Measurements from ENCODE around the gene TUNAR. TPM values are rescaled to one million over a fixed set of nuclear protein-coding genes. Genes with fewer than 3 reads are reported as not detected.

Gene TUNAR
- total and polyA plus RNA-seq, 9 of the 15 experiments (the other 6 are each of a cell fraction or from before 2014, with no cell fraction given), result not detected

DNA sequence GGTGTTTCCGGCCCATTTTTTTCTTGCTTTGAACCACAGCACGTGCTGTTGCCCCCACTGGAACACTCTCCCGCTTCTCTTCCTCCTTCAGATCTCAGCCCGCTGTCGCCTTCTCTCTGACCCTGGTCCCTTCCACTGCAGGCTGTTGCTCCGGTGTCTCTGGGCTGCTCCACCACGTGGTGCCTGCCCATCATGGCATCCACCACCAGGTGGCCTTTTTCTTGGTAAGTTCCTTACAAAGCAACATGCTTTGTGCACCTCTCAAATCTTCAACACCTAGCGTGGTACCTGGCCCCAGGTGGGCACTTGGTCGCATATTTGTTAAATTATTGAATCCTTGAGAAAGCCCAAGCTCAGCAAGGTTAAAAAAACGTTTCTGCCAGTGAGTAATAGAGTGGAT lies 19.1 kb downstream of the TUNAR start:
- H3K9me1 ChIP-seq (ENCODE audit: control insufficient read depth, insufficient read depth, low read length), result no peaks in the 10 kb centered on the region
- peaks cover 0 to 16% of the 10 kb centered on the region in 2 experiments; a peak in 3 of 5 replicates for H3K27me3 ChIP-seq (ENCODE audit: control insufficient read depth in 2 of 2, insufficient read depth in 2 of 2, low read length in 2 of 2)
- H3K79me2 ChIP-seq (ENCODE audit: control insufficient read depth, insufficient read depth, low read length), result no peaks in the 10 kb centered on the region
- intact Hi-C loops (cut with micrococcal nuclease) (no loop called here), in situ Hi-C loops (cut with MboI) (no loop called here)
- H3K4me1 ChIP-seq (replicated peaks in 1 of 2; ENCODE audit: control insufficient read depth in 2 of 2, insufficient read depth in 2 of 2, low read length in 2 of 2), result no peaks in the 10 kb centered on the region
- CTCF ChIA-PET (ENCODE audit: low intra/inter-chr PET ratio), result no interaction called here
- DNase-seq (ENCODE audit: extremely low read depth in 1 of 4, low spot score in 3 of 4) (peak; percentile 20 to 39 (median 32)), ATAC-seq (peak; percentile 80), FAIRE-seq (no peak)
- H4K20me1 ChIP-seq (replicated peaks; ENCODE audit: control insufficient read depth, insufficient read depth, low read length), result no peaks in the 10 kb centered on the region; the same call in 1 of the 2 replicates
- no peak overlapping the region for H2AFZ ChIP-seq (ENCODE audit: low read depth, low read length)
- no peak overlapping the region for H3K27ac ChIP-seq (ENCODE audit: extremely low read depth, low read depth, low read length)
- 0% methylated on average over 9 of the region's 10 CpGs for WGBS (ENCODE audit: insufficient coverage, low coverage, missing lambda C conversion rate)
- no peaks in the 10 kb centered on the region for H3K36me3 ChIP-seq (ENCODE audit: control insufficient read depth, insufficient read depth, low read length)
- POLR2A ChIA-PET, result interaction anchor here (1.0 kb wide), 1 partner anchor 17 kb away, joined by 3 read pairs; no protein-coding TSS in a partner anchor
- no TSS peak for BruUV-seq (replicated peaks)
- no peak overlapping the region for H3K4me3 ChIP-seq
- no peak overlapping the region for H3K4me2 ChIP-seq (ENCODE audit: insufficient read depth, low read length)
- no peak overlapping the region for H3K9ac ChIP-seq (ENCODE audit: insufficient read depth in 1 of 2, low read depth in 2 of 2, low read length in 2 of 2)
- no peaks in the 10 kb centered on the region for H3K9me3 ChIP-seq (replicated peaks; ENCODE audit: control insufficient read depth, insufficient read depth, low read depth, low read length)
- 0 out of 4 replicates have a peak, but pooled peaks of 1 of the 2 experiments have one; percentile 5 for TF ChIP-seq RAD21 (CRISPR knock-in tag; conservative IDR thresholded peaks at IDR 0.05 in 1 of 2, IDR thresholded peaks at IDR 0.05 in 1 of 2)
- TF ChIP-seq, protein P1, sequence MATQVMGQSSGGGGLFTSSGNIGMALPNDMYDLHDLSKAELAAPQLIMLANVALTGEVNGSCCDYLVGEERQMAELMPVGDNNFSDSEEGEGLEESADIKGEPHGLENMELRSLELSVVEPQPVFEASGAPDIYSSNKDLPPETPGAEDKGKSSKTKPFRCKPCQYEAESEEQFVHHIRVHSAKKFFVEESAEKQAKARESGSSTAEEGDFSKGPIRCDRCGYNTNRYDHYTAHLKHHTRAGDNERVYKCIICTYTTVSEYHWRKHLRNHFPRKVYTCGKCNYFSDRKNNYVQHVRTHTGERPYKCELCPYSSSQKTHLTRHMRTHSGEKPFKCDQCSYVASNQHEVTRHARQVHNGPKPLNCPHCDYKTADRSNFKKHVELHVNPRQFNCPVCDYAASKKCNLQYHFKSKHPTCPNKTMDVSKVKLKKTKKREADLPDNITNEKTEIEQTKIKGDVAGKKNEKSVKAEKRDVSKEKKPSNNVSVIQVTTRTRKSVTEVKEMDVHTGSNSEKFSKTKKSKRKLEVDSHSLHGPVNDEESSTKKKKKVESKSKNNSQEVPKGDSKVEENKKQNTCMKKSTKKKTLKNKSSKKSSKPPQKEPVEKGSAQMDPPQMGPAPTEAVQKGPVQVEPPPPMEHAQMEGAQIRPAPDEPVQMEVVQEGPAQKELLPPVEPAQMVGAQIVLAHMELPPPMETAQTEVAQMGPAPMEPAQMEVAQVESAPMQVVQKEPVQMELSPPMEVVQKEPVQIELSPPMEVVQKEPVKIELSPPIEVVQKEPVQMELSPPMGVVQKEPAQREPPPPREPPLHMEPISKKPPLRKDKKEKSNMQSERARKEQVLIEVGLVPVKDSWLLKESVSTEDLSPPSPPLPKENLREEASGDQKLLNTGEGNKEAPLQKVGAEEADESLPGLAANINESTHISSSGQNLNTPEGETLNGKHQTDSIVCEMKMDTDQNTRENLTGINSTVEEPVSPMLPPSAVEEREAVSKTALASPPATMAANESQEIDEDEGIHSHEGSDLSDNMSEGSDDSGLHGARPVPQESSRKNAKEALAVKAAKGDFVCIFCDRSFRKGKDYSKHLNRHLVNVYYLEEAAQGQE (IDR thresholded peaks at IDR 0.05; ENCODE audit: borderline replicate concordance), result no peak
- TF ChIP-seq, protein P1 (CRISPR knock-in tag; IDR thresholded peaks at IDR 0.05; ENCODE audit: low read depth), result no peak
- no peak for TF ChIP-seq NFXL1 (CRISPR knock-in tag; IDR thresholded peaks at IDR 0.05)
- TF ChIP-seq, protein P2, sequence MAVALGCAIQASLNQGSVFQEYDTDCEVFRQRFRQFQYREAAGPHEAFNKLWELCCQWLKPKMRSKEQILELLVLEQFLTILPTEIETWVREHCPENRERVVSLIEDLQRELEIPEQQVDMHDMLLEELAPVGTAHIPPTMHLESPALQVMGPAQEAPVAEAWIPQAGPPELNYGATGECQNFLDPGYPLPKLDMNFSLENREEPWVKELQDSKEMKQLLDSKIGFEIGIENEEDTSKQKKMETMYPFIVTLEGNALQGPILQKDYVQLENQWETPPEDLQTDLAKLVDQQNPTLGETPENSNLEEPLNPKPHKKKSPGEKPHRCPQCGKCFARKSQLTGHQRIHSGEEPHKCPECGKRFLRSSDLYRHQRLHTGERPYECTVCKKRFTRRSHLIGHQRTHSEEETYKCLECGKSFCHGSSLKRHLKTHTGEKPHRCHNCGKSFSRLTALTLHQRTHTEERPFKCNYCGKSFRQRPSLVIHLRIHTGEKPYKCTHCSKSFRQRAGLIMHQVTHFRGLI (CRISPR knock-in tag; IDR thresholded peaks at IDR 0.05), result no peak
- TF ChIP-seq, protein P3, sequence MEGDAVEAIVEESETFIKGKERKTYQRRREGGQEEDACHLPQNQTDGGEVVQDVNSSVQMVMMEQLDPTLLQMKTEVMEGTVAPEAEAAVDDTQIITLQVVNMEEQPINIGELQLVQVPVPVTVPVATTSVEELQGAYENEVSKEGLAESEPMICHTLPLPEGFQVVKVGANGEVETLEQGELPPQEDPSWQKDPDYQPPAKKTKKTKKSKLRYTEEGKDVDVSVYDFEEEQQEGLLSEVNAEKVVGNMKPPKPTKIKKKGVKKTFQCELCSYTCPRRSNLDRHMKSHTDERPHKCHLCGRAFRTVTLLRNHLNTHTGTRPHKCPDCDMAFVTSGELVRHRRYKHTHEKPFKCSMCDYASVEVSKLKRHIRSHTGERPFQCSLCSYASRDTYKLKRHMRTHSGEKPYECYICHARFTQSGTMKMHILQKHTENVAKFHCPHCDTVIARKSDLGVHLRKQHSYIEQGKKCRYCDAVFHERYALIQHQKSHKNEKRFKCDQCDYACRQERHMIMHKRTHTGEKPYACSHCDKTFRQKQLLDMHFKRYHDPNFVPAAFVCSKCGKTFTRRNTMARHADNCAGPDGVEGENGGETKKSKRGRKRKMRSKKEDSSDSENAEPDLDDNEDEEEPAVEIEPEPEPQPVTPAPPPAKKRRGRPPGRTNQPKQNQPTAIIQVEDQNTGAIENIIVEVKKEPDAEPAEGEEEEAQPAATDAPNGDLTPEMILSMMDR (IDR thresholded peaks at IDR 0.05 in 2 of 3, conservative IDR thresholded peaks at IDR 0.05 in 1 of 3; ENCODE audit: insufficient read depth in 2 of 3, low read depth in 1 of 3, low read length in 3 of 3), result peak in 2 of 3 experiments; percentile 20 to 30; a peak in 3 of 6 replicates
- TF ChIP-seq CEBPG (CRISPR knock-in tag; IDR thresholded peaks at IDR 0.05), result no peak
- no peak for TF ChIP-seq CEBPG (tag; conservative IDR thresholded peaks at IDR 0.05 in 1 of 2, IDR thresholded peaks at IDR 0.05 in 1 of 2)
- 0 out of 2 replicates have a peak, but pooled peaks have one; percentile 14 for TF ChIP-seq SMC3 (conservative IDR thresholded peaks at IDR 0.05; ENCODE audit: insufficient read depth, low read depth, low read length)
- no peak for TF ChIP-seq PHTF2 (CRISPR knock-in tag; IDR thresholded peaks at IDR 0.05)
